Measurements from ENCODE around the gene MUC5B. TPM values are rescaled to one million over a fixed set of nuclear protein-coding genes. Genes with fewer than 3 reads are reported as not detected.

Gene MUC5B
- total RNA-seq, 2 donors from 2014 or later, result 0.18 to 17.3 TPM

- WGBS, result 76% methylated on average over 15 of the region's 16 CpGs
- H3K4me1 ChIP-seq (replicated peaks), result no peaks in the 10 kb centered on the region
Measured at GRCh38 chr11:1235901-1236315, 13.0 kb downstream of the MUC5B start.

GRCh38 chr11:1236316-1237127, 13.7 kb downstream of the MUC5B start:
- Histone ChIP-seq H3K9me3 (no peaks in the 10 kb centered on the region), H3K27me3 (replicated peaks; ENCODE audit: insufficient read depth) (no peaks in the 10 kb centered on the region), H3K4me3 (no peak overlapping the region), H3K27ac (no peak overlapping the region), H3K4me1 (replicated peaks) (no peaks in the 10 kb centered on the region), H3K36me3 (no peaks in the 10 kb centered on the region)
- 90% methylated on average over 36 of the region's 37 CpGs for WGBS
- TF ChIP-seq POLR2A (IDR thresholded peaks at IDR 0.05) (no peak), CTCF (IDR thresholded peaks at IDR 0.05) (no peak), POLR2AphosphoS5 (IDR thresholded peaks at IDR 0.05) (no peak)
- no peak for DNase-seq (ENCODE audit: low spot score)
- intact Hi-C loops (cut with DNase I), result no loop called here

More at GRCh38 chr11:1235901-1236315, 13.0 kb downstream of the MUC5B start:
- no peak overlapping the region for H3K4me3 ChIP-seq
- DNase-seq (ENCODE audit: low spot score), result no peak
- no peak overlapping the region for H3K27ac ChIP-seq
- TF ChIP-seq POLR2A (IDR thresholded peaks at IDR 0.05) (no peak), POLR2AphosphoS5 (IDR thresholded peaks at IDR 0.05) (no peak), CTCF (IDR thresholded peaks at IDR 0.05) (no peak)
- H3K36me3 ChIP-seq, result no peaks in the 10 kb centered on the region
- no peaks in the 10 kb centered on the region for H3K9me3 ChIP-seq
- intact Hi-C loops (cut with DNase I), result no loop called here
- no peaks in the 10 kb centered on the region for H3K27me3 ChIP-seq (replicated peaks; ENCODE audit: insufficient read depth)

GRCh38 chr11:1237128-1237580, 14.3 kb downstream of the MUC5B start:
- Histone ChIP-seq H3K27me3 (replicated peaks; ENCODE audit: insufficient read depth) (no peaks in the 10 kb centered on the region), H3K4me3 (no peak overlapping the region), H3K4me1 (replicated peaks) (no peaks in the 10 kb centered on the region), H3K27ac (no peak overlapping the region), H3K9me3 (no peaks in the 10 kb centered on the region), H3K36me3 (no peaks in the 10 kb centered on the region)
- intact Hi-C loops (cut with DNase I), result no loop called here
- DNase-seq (ENCODE audit: low spot score), result no peak
- 79% methylated on average over 13 of the region's 13 CpGs for WGBS
- no peak for TF ChIP-seq POLR2AphosphoS5 (IDR thresholded peaks at IDR 0.05)
- TF ChIP-seq POLR2A (IDR thresholded peaks at IDR 0.05), result no peak
- TF ChIP-seq CTCF (IDR thresholded peaks at IDR 0.05), result no peak

- DNase-seq (ENCODE audit: low spot score), result no peak
- intact Hi-C loops (cut with DNase I), result no loop called here
- Histone ChIP-seq H3K27me3 (replicated peaks; ENCODE audit: insufficient read depth) (no peaks in the 10 kb centered on the region), H3K4me1 (replicated peaks) (no peaks in the 10 kb centered on the region), H3K36me3 (no peaks in the 10 kb centered on the region), H3K4me3 (no peak overlapping the region), H3K9me3 (no peaks in the 10 kb centered on the region), H3K27ac (no peak overlapping the region)
- TF ChIP-seq POLR2A (IDR thresholded peaks at IDR 0.05) (no peak), CTCF (IDR thresholded peaks at IDR 0.05) (no peak), POLR2AphosphoS5 (IDR thresholded peaks at IDR 0.05) (no peak)
- WGBS, result 80% methylated on average over 10 of the region's 10 CpGs
Measured at GRCh38 chr11:1237851-1238250, 15.0 kb downstream of the MUC5B start.

All from prostate gland (tissue), 2 donors.